ENCODE data around the gene LRSAM1. TPM values are rescaled to one million over a fixed set of nuclear protein-coding genes. Genes with fewer than 3 reads are reported as not detected.

LRSAM1 gene
- total and polyA plus RNA-seq, 2 of the 8 experiments (the other 6 are each of a cell fraction or from before 2014, with no cell fraction given): 9.7 to 18.3 TPM

DNA sequence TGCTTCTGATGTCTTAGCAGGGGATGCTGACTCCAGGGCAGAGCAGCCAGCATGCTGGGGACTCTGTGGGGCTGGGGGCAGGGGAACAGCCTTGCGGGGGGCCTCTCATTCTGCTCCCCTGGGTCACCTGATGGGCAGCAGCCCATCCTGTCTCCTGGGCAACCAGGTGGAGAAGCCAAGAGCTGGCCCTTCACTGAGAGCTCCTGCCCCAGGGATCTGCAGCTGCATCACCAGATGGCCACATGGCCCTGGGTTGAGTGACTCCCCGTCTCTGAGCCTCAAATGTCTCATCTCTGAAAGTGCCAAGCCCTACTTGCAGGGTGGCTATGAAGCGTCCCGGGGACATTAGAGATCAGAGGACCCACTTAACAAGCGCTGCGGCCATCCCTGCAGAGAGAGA, 49.1 kb downstream of the LRSAM1 start:
- H3K4ac ChIP-seq (replicated peaks; ENCODE audit: insufficient read length, low read depth, low read length): no peak overlapping the region
- no peak overlapping the region for H2BK15ac ChIP-seq (ENCODE audit: low read length)
- no peaks in the 10 kb centered on the region for H3K79me2 ChIP-seq (ENCODE audit: control insufficient read depth in 1 of 2, insufficient read depth in 2 of 2, low read length in 2 of 2)
- H3K23ac ChIP-seq (ENCODE audit: insufficient read length): no peak overlapping the region
- H2BK5ac ChIP-seq (ENCODE audit: low read depth, low read length): no peak overlapping the region
- no peaks in the 10 kb centered on the region for H3K27me3 ChIP-seq (replicated peaks in 1 of 4; ENCODE audit: control insufficient read depth in 3 of 4, extremely low read depth in 1 of 4, insufficient read depth in 3 of 4, low read length in 3 of 4)
- DNase-seq (ENCODE audit: low read depth in 1 of 2, low spot score in 2 of 2) (no peak), FAIRE-seq (no peak)
- no peak overlapping the region for H2AK5ac ChIP-seq (ENCODE audit: low read depth, low read length)
- H4K5ac ChIP-seq (ENCODE audit: insufficient read length, low read depth, low read length): no peak overlapping the region
- H4K20me1 ChIP-seq (replicated peaks in 1 of 2; ENCODE audit: control insufficient read depth in 1 of 2, insufficient read depth in 2 of 2, low read length in 2 of 2): peaks cover 0 to 1% of the 10 kb centered on the region in 2 experiments
- no peak overlapping the region for H3K9ac ChIP-seq (replicated peaks in 1 of 4; ENCODE audit: extremely low read depth in 1 of 4, low read depth in 3 of 4, low read length in 3 of 4)
- no peak overlapping the region for H2BK12ac ChIP-seq (ENCODE audit: low read depth, low read length)
- H2BK20ac ChIP-seq (ENCODE audit: low read length): no peak overlapping the region
- no peaks in the 10 kb centered on the region for H3K9me3 ChIP-seq (ENCODE audit: insufficient read depth in 2 of 2, low read depth in 1 of 2, low read length in 1 of 2)
- H3K14ac ChIP-seq (ENCODE audit: insufficient read length): no peak overlapping the region
- H3K4me1 ChIP-seq (replicated peaks in 1 of 4; ENCODE audit: control insufficient read depth in 3 of 4, insufficient read depth in 4 of 4, low read length in 3 of 4): peaks cover 0 to 3% (median 0%) of the 10 kb centered on the region in 4 experiments; a peak in 2 of 7 replicates
- CTCF ChIA-PET (ENCODE audit: partially characterized antibody): interaction anchor here (0.6 to 11.4 kb wide), 7 partner anchors 9 to 978 kb away, joined by 3 to 193 read pairs (median 4); partner anchors contain the start of gene TOR2A
- H3K79me1 ChIP-seq (ENCODE audit: low read depth, low read length): no peaks in the 10 kb centered on the region
- no peak overlapping the region for H3K56ac ChIP-seq (replicated peaks; ENCODE audit: insufficient read length, low read depth, low read length)
- no peak overlapping the region for H4K91ac ChIP-seq (replicated peaks; ENCODE audit: insufficient read length, low read length)
- H3K27ac ChIP-seq (ENCODE audit: low read depth, low read length): no peak overlapping the region
- no peaks in the 10 kb centered on the region for H3K23me2 ChIP-seq (ENCODE audit: low read depth, low read length)
- 89% methylated on average over 5 of the region's 6 CpGs; no CpG with 5 or more reads in 1 of the 2 experiments for WGBS, 2 experiments (ENCODE audit: extremely low coverage in 1 of 2, insufficient coverage in 1 of 2, insufficient read length in 1 of 2, insufficient replicate concordance in 2 of 2, low coverage in 1 of 2, low lambda C conversion rate in 2 of 2, missing lambda C conversion rate in 1 of 2)
- no peak overlapping the region for H2AFZ ChIP-seq (ENCODE audit: low read length)
- H3K4me3 ChIP-seq (ENCODE audit: extremely low read depth in 1 of 4, insufficient read depth in 2 of 4, low read depth in 3 of 4, low read length in 4 of 4): no peak overlapping the region
- POLR2A ChIA-PET (ENCODE audit: partially characterized antibody): interaction anchor here (0.9 to 1.3 kb wide), 4 partner anchors 10 to 86 kb away, joined by 3 to 5 read pairs (median 3); partner anchors contain the start of genes LRSAM1 and RPL12
- no peak overlapping the region; the same call in 1 of the 2 replicates for H3K18ac ChIP-seq (ENCODE audit: extremely low read depth, low read length)
- peaks cover under 1 to 7% (median 3%) of the 10 kb centered on the region in 4 experiments; a peak in 5 of 8 replicates for H3K36me3 ChIP-seq (ENCODE audit: control insufficient read depth in 2 of 4, insufficient read depth in 4 of 4, low read length in 3 of 4)
- H3K4me2 ChIP-seq (ENCODE audit: insufficient read depth in 1 of 2, low read depth in 2 of 2, low read length in 2 of 2): no peak overlapping the region
- H2BK120ac ChIP-seq (replicated peaks; ENCODE audit: low read depth, low read length): no peak overlapping the region
- H4K8ac ChIP-seq (ENCODE audit: extremely low read depth, insufficient read depth, low read length): no peak overlapping the region
- TF ChIP-seq, protein P1, sequence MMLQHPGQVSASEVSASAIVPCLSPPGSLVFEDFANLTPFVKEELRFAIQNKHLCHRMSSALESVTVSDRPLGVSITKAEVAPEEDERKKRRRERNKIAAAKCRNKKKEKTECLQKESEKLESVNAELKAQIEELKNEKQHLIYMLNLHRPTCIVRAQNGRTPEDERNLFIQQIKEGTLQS (IDR thresholded peaks at IDR 0.05; ENCODE audit: insufficient read depth, low read depth, low read length): no peak

All from H1 (cell line).